Pancreas (tissue), 10 donors: ENCODE measurements around the gene S100PBP. TPM values are rescaled to one million over a fixed set of nuclear protein-coding genes. Genes with fewer than 3 reads are reported as not detected.

Experiments used
- ATAC-seq, 4 donors: fragments of 200-7000 bp; cut with Tn5 transposase; one replicate each; pipeline versions ENCODE4 v1.8.0 to v1.9.1; 2020; ENCODE audit warnings: mild to moderate bottlenecking in 4 of 4, moderate library complexity in 4 of 4
- DNase-seq, 6 donors: peaks; one replicate each; pipeline ENCODE4 v3.0.0-alpha.2; 2020
- FAIRE-seq: peaks from 2 replicates; lab custom pipeline; 2012; peaks lifted over from hg19 to GRCh38; lab: Jason Lieb, UNC
- H3K27ac ChIP-seq, 4 donors: fragments of 200-600 bp; sonication (generic); 1 replicate in 3 of 4; 2 replicates in 1 of 4; pipeline versions ENCODE4 v1.5.0 to v1.8.0; 2020
- H3K27me3 ChIP-seq, 4 donors: fragments of 200-600 bp; one replicate each; pipeline ENCODE4 v1.8.0; 2021
- H3K36me3 ChIP-seq, 3 donors: fragments of 200-600 bp; sonication (generic) in 1 of 3; one replicate each; pipeline versions ENCODE4 v1.5.0 to v1.8.0; 2020 to 2021
- H3K4me1 ChIP-seq, 3 donors: fragments of 200-600 bp; one replicate each; pipeline ENCODE4 v1.8.0; 2021
- H3K4me3 ChIP-seq, 4 donors: fragments of 200-600 bp; sonication (generic) in 2 of 4; one replicate each; pipeline versions ENCODE4 v1.5.0 to v1.8.0; 2020 to 2021
- H3K9me3 ChIP-seq, 4 donors: fragments of 200-600 bp; one replicate each; pipeline ENCODE4 v1.8.0; 2021
- WGBS, 2 donors: extraction: QIAGEN DNeasy Blood & Tissue Kit; methylation state at CpG; one replicate each; pipeline ENCODE4 v1.1.7; 2013; 5-methylcytosine and 5-hydroxymethylcytosine counted together
- intact Hi-C, 3 donors: fragments of 100-400 bp; cut with DNase I; formaldehyde crosslinking; loops; one replicate each; pipeline versions ENCODE4 v1.11.1 to v1.14.2; 2022
- polyA plus RNA-seq, 2 donors: library from polyadenylated mRNA; stranded (reverse); fragments of 200-250 nt; gene quantifications; one replicate each; pipeline ENCODE4 v1.2.3, GENCODE V29; 2013
- total RNA-seq, 6 donors: library from RNA; stranded (reverse); fragmentation: NEBNext Ultra II Directional in 4 of 6; extraction: Animal tissue kit (Norgen Biotek cat#: 25700) in 4 of 6; gene quantifications; one replicate each; pipeline versions ENCODE4 v1.2.1 to v1.2.4, GENCODE V29; 2021 to 2023
- TF ChIP-seq, protein P1 (sequence below), 4 donors: fragments of 200-600 bp; sonication (generic) in 3 of 4; IDR thresholded peaks; one replicate each; pipeline versions ENCODE4 v1.5.0 to v1.8.0; 2021; ENCODE audit warnings: antibody characterized with exemption in 4 of 4
- donor health status: healthy with polysubstance abuse.
- donor health status: DM: no; HTN: no; CAD: no; lungs with moderate emphysema.
- donor health status: DM: no; HTN: no; CAD: no.
- donor health status: control.
- donor health status: control.
- donor health status: Bipolar disorder and iron deficiency.
- donor health status: DM: yes; HTN: yes; CAD: no.
- donor health status: DM: no; HTN: no; CAD: no.
- donor health status: DM: no; HTN: no; CAD: no.
- donor health status: DM: yes; HTN: yes; CAD: no.

The S100PBP gene
- total and polyA plus RNA-seq, 8 donors, result 7.6 to 20.2 (median 11.8) TPM

DNA sequence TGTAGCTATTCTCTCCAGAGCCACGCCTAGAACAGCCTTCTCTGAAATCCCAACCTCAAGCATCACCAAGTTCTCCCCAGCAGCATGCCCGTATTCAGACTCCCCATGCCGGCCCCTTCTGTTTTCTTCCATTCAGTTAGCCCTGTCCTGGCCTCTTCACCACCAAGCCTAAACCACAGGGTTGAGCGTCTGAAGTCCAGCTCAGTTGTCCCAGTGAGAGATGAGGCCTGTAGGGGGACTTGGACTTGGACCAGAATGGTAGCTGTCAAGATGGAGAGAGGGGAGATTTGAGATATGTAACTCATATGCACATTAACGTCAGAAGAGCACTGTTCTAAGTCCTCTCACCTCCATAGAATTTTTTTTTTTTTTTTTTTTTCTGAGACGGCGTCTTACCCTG is 89.2 kb downstream of the S100PBP start:
- Histone ChIP-seq H3K9me3 (no peaks in the 10 kb centered on the region), H3K27me3 (no peaks in the 10 kb centered on the region), H3K36me3 (no peaks in the 10 kb centered on the region), H3K4me1 (peaks cover 0 to 15% (median 6%) of the 10 kb centered on the region in 3 donors), H3K4me3 (no peak overlapping the region), H3K27ac (no peak overlapping the region)
- ATAC-seq, result no peak
- no peak for FAIRE-seq
- 91 to 94% methylated on average over 7 of the region's 7 CpGs for WGBS, 2 donors
- TF ChIP-seq, protein P1, sequence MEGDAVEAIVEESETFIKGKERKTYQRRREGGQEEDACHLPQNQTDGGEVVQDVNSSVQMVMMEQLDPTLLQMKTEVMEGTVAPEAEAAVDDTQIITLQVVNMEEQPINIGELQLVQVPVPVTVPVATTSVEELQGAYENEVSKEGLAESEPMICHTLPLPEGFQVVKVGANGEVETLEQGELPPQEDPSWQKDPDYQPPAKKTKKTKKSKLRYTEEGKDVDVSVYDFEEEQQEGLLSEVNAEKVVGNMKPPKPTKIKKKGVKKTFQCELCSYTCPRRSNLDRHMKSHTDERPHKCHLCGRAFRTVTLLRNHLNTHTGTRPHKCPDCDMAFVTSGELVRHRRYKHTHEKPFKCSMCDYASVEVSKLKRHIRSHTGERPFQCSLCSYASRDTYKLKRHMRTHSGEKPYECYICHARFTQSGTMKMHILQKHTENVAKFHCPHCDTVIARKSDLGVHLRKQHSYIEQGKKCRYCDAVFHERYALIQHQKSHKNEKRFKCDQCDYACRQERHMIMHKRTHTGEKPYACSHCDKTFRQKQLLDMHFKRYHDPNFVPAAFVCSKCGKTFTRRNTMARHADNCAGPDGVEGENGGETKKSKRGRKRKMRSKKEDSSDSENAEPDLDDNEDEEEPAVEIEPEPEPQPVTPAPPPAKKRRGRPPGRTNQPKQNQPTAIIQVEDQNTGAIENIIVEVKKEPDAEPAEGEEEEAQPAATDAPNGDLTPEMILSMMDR (IDR thresholded peaks at IDR 0.05), result no peak
- no peak for DNase-seq
- intact Hi-C loops, result no loop called here

DNA sequence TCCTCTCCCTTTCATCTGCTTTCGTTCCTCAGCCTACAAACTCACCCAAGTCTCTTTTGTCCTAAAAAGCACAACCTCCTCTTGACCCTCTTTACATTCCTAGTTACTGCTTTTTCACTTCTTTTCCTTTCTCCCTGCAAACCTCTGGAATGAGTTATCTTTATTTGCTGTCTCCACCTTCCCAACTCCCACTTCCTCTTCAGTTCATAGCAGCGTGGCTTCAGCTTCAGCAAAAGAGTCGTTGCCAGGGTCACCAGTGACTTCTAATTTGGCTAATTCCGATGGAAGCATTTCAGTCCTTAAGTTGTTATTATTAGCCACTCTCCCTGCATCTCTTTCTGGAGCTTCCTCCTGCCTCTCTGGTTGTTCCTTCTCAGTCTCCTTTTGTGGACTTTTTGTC is 90.0 kb downstream of the S100PBP start:
- no peak for FAIRE-seq
- DNase-seq, result no peak

More for the DNA sequence above, 90.0 kb downstream of the S100PBP start:
- Histone ChIP-seq H3K4me1 (peaks cover 0 to 15% (median 6%) of the 10 kb centered on the region in 3 donors), H3K9me3 (no peaks in the 10 kb centered on the region), H3K27ac (no peak overlapping the region), H3K36me3 (no peaks in the 10 kb centered on the region), H3K27me3 (no peaks in the 10 kb centered on the region), H3K4me3 (no peak overlapping the region)
- intact Hi-C loops, result no loop called here
- TF ChIP-seq, protein P1 (IDR thresholded peaks at IDR 0.05), result no peak
- WGBS, 2 donors, result 42% methylated on average over 4 of the region's 4 CpGs
- no peak for ATAC-seq

Other genes with a start within 250 kb of the S100PBP start
- 10 to 100 TPM; 11.6 to 20.9 (median 16.3) TPM for gene ZBTB8OS, start 167.1 kb upstream of the S100PBP start, total RNA-seq
- 10 to 100 TPM; 30.0 to 37.0 TPM for gene ZBTB8OS, start 167.1 kb upstream of the S100PBP start, polyA plus RNA-seq
- 100 to 1,000 TPM in 1 of 6 donors, 10 to 100 TPM in 5; 59.3 to 115 (median 77.6) TPM for gene RBBP4, start 166.4 kb upstream of the S100PBP start, total RNA-seq
- 10 to 100 TPM; 19.7 to 44.5 TPM for gene RBBP4, start 166.4 kb upstream of the S100PBP start, polyA plus RNA-seq
- 1 to 10 TPM in 3 of 6 donors, under 1 TPM in 3; 0.28 to 1.3 (median 0.80) TPM for gene SYNC, start 114.9 kb upstream of the S100PBP start, total RNA-seq
- gene SYNC, start 114.9 kb upstream of the S100PBP start, polyA plus RNA-seq, result under 1 TPM; 0.52 to 0.91 TPM
- gene YARS1, start 295 bp upstream of the S100PBP start, total RNA-seq, result 100 to 1,000 TPM in 1 of 6 donors, 10 to 100 TPM in 5; 32.9 to 135 (median 38.3) TPM
- 10 to 100 TPM; 25.1 to 30.4 TPM for gene YARS1, start 295 bp upstream of the S100PBP start, polyA plus RNA-seq
- under 1 TPM; 0.28 to 0.89 (median 0.59) TPM for gene FNDC5, start 53.3 kb downstream of the S100PBP start, total RNA-seq
- 1 to 10 TPM; 1.8 to 3.1 TPM for gene FNDC5, start 53.3 kb downstream of the S100PBP start, polyA plus RNA-seq
- gene HPCA, start 68.8 kb downstream of the S100PBP start, total RNA-seq, result under 1 TPM in 5 of 6 donors, not detected in 1; 0.16 to 0.49 (median 0.47) TPM
- 1 to 10 TPM; 1.1 to 5.2 TPM for gene HPCA, start 68.8 kb downstream of the S100PBP start, polyA plus RNA-seq
- 10 to 100 TPM; 11.9 to 37.0 (median 16.4) TPM for gene TMEM54, start 83.7 kb downstream of the S100PBP start, total RNA-seq
- gene TMEM54, start 83.7 kb downstream of the S100PBP start, polyA plus RNA-seq, result 10 to 100 TPM; 31.6 to 39.5 TPM
- 10 to 100 TPM in 2 of 6 donors, 1 to 10 TPM in 4; 5.4 to 16.3 (median 8.0) TPM for gene RNF19B, start 147.2 kb downstream of the S100PBP start, total RNA-seq
- 1 to 10 TPM; 2.3 to 8.1 TPM for gene RNF19B, start 147.2 kb downstream of the S100PBP start, polyA plus RNA-seq
- gene AK2, start 219.2 kb downstream of the S100PBP start, total RNA-seq, result 10 to 100 TPM; 42.6 to 78.7 (median 61.4) TPM
- 10 to 100 TPM; 40.5 to 64.4 TPM for gene AK2, start 219.2 kb downstream of the S100PBP start, polyA plus RNA-seq